A549 (cell line): ENCODE measurements around the gene CIB4. TPM values are rescaled to one million over a fixed set of nuclear protein-coding genes. Genes with fewer than 3 reads are reported as not detected.

Experiments used
- ATAC-seq, 2 experiments: fragments of 200-7000 bp in 1 of 2; fragments of >200 bp in 1 of 2; cut with Nextera tagmentation in 1 of 2; cut with Tn5 transposase in 1 of 2; 3 replicates each; pipeline versions ENCODE4 v1.8.0 to v1.9.1; 2018 to 2020; ENCODE audit warnings: mild to moderate bottlenecking in 1 of 2, moderate library complexity in 1 of 2
- CTCF ChIA-PET: fragments of 300-600 bp; sonication (Branson Sonifier 250); formaldehyde crosslinking; extraction: SDS; loops from one replicate; lab custom pipeline; 2021; ENCODE audit warnings: antibody characterized with exemption, inconsistent platforms; lab: Yijun Ruan, JAX
- POLR2A ChIA-PET: fragments of 350-600 bp; formaldehyde crosslinking; extraction: SDS; loops from one replicate; lab custom pipeline; 2021; ENCODE audit warnings: antibody characterized with exemption, inconsistent platforms; lab: Yijun Ruan, JAX
- DNase-seq, 2 experiments: peaks; one replicate each; pipeline versions ENCODE4 v3.0.0 to v3.0.0-alpha.2; 2011 to 2016; ENCODE audit warnings: low read depth in 1 of 2, low spot score in 1 of 2
- FAIRE-seq: peaks from 2 replicates; lab custom pipeline; 2011; peaks lifted over from hg19 to GRCh38; lab: Jason Lieb, UNC
- H3K27ac ChIP-seq, 2 experiments: fragments of >200 bp; sonication (Bioruptor Twin); formaldehyde crosslinking; 3 replicates each; pipeline ENCODE4 v1.5.1; 2016 to 2017
- H3K4me1 ChIP-seq: fragments of >200 bp; sonication (Bioruptor Twin); formaldehyde crosslinking; 3 replicates; pipeline ENCODE4 v1.6.1; 2016
- H3K4me2 ChIP-seq: fragments of >200 bp; sonication (Bioruptor Twin); formaldehyde crosslinking; 3 replicates; pipeline ENCODE4 v1.6.1; 2016
- H3K4me3 ChIP-seq: fragments of >200 bp; sonication (Bioruptor Twin); formaldehyde crosslinking; 3 replicates; pipeline ENCODE4 v1.5.1; 2016
- H3K9me3 ChIP-seq: fragments of >200 bp; sonication (Bioruptor Twin); formaldehyde crosslinking; 3 replicates; pipeline ENCODE4 v1.6.1; 2016
- BCL3 ChIP-seq: fragments of >200 bp; sonication (Bioruptor Twin); formaldehyde crosslinking; IDR thresholded peaks from 3 replicates; pipeline ENCODE4 v1.6.1; 2016
- E2F6 ChIP-seq: IDR thresholded peaks from 2 replicates; pipeline ENCODE4 v1.6.1; 2012; ENCODE audit warnings: low read depth, borderline replicate concordance
- ESRRA ChIP-seq: fragments of 150-350 bp; IDR thresholded peaks from 2 replicates; pipeline ENCODE4 v1.6.1; 2014; ENCODE audit warnings: mild to moderate bottlenecking, low read length, borderline replicate concordance
- FOSB ChIP-seq: fragments of 250-450 bp; sonication (Bioruptor Pico); IDR thresholded peaks from 2 replicates; pipeline ENCODE4 v1.5.0; 2020; ENCODE audit warnings: mild to moderate bottlenecking, moderate library complexity
- FOSL2 ChIP-seq, 2 experiments: fragments of 450-650 bp in 1 of 2; fragments of >200 bp in 1 of 2; sonication (Bioruptor Twin) in 1 of 2; formaldehyde crosslinking; IDR thresholded peaks; 2 replicates each; pipeline versions ENCODE4 v1.5.0 to v1.6.1; 2016 to 2020; ENCODE audit warnings: mild to moderate bottlenecking in 1 of 2, moderate library complexity in 1 of 2
- GATA3 ChIP-seq: IDR thresholded peaks from 2 replicates; pipeline ENCODE4 v1.6.1; 2012; ENCODE audit warnings: borderline replicate concordance
- JUNB ChIP-seq: fragments of >200 bp; sonication (Bioruptor Twin); formaldehyde crosslinking; IDR thresholded peaks from 2 replicates; pipeline ENCODE4 v1.6.1; 2016
- MAZ ChIP-seq: fragments of 150-350 bp; IDR thresholded peaks from 2 replicates; pipeline ENCODE4 v1.6.1; 2014; ENCODE audit warnings: antibody characterized with exemption, low read depth, low read length, borderline replicate concordance
- MYC ChIP-seq: IDR thresholded peaks from 2 replicates; pipeline ENCODE4 v1.6.1; 2012; ENCODE audit warnings: mild to moderate bottlenecking, inconsistent platforms, low read length, improper control_type of control experiment, borderline replicate concordance
- REST ChIP-seq: fragments of 200-600 bp; sonication (generic); IDR thresholded peaks from 2 replicates; pipeline ENCODE4 v1.6.1; 2016; ENCODE audit warnings: antibody characterized with exemption, mild to moderate bottlenecking, moderate library complexity
- SMC3 ChIP-seq: fragments of >200 bp; sonication (Bioruptor Twin); formaldehyde crosslinking; IDR thresholded peaks from 3 replicates; pipeline ENCODE4 v1.6.1; 2018; ENCODE audit warnings: inconsistent platforms
- ZSCAN20 ChIP-seq: fragments of 250-450 bp; sonication (Bioruptor Pico); IDR thresholded peaks from 2 replicates; pipeline ENCODE4 v1.8.0; 2022; ENCODE audit warnings: mild to moderate bottlenecking, moderate library complexity
- WGBS: methylation state at CpG from one replicate; pipeline ENCODE4 v1.1.6; 2017; ENCODE audit errors: missing lambda C conversion rate; 5-methylcytosine and 5-hydroxymethylcytosine counted together
- polyA plus RNA-seq, 4 experiments: library from polyadenylated mRNA; depleted of rRNA in 3 of 4; stranded (reverse); fragments of >200 nt; fragmentation: RNase III in 1 of 4; extraction: RNeasy Plus Mini Kit Qiagen cat#74134 plus additional on column Dnase treatment in 1 of 4; gene quantifications; 2 replicates in 3 of 4; 3 replicates in 1 of 4; pipeline ENCODE4 v1.2.3, GENCODE V29; 2011 to 2017
- TF ChIP-seq, protein P1 (sequence below): fragments of >200 bp; sonication (Bioruptor Twin); formaldehyde crosslinking; IDR thresholded peaks from 3 replicates; pipeline ENCODE4 v1.5.1; 2016
- TF ChIP-seq, protein P2 (sequence below): fragments of 250-450 bp; sonication (Bioruptor Pico); IDR thresholded peaks from 2 replicates; pipeline ENCODE4 v1.5.0; 2020; ENCODE audit warnings: low read depth, mild to moderate bottlenecking, moderate library complexity

Gene CIB4
- polyA plus RNA-seq, 2 of the 4 experiments (the other 2 are of a cell fraction), result 0.30 to 1.0 TPM

GRCh38 chr2:26649322-26649721 is 8.2 kb upstream of the CIB4 start:
- FAIRE-seq, result no peak
- H3K9me3 ChIP-seq, result no peaks in the 10 kb centered on the region
- H3K27ac ChIP-seq, result no peak overlapping the region
- no peaks in the 10 kb centered on the region for H3K4me1 ChIP-seq
- H3K4me2 ChIP-seq, result no peak overlapping the region
- TF ChIP-seq E2F6 (no peak), ESRRA (no peak), BCL3 (no peak)
- TF ChIP-seq, protein P1, sequence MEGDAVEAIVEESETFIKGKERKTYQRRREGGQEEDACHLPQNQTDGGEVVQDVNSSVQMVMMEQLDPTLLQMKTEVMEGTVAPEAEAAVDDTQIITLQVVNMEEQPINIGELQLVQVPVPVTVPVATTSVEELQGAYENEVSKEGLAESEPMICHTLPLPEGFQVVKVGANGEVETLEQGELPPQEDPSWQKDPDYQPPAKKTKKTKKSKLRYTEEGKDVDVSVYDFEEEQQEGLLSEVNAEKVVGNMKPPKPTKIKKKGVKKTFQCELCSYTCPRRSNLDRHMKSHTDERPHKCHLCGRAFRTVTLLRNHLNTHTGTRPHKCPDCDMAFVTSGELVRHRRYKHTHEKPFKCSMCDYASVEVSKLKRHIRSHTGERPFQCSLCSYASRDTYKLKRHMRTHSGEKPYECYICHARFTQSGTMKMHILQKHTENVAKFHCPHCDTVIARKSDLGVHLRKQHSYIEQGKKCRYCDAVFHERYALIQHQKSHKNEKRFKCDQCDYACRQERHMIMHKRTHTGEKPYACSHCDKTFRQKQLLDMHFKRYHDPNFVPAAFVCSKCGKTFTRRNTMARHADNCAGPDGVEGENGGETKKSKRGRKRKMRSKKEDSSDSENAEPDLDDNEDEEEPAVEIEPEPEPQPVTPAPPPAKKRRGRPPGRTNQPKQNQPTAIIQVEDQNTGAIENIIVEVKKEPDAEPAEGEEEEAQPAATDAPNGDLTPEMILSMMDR, result no peak
- CTCF ChIA-PET, result interaction anchor here (0.9 to 6.6 kb wide), 3 partner anchors 11 to 147 kb away, joined by 3 to 39 read pairs (median 4); no protein-coding TSS in a partner anchor
- 52% methylated on average over 7 of the region's 7 CpGs for WGBS
- no peak for ATAC-seq
- DNase-seq, result no peak
- POLR2A ChIA-PET, result no interaction called here
- H3K4me3 ChIP-seq, result no peak overlapping the region

- WGBS, result 40% methylated on average over 6 of the region's 6 CpGs
- ChIA-PET POLR2A (no interaction called here), CTCF (interaction anchor here (1.0 to 6.6 kb wide), 3 partner anchors 42 to 71 kb away, joined by 3 to 39 read pairs (median 4); no protein-coding TSS in a partner anchor)
- no peaks in the 10 kb centered on the region for H3K4me1 ChIP-seq
- no peak for ATAC-seq
- TF ChIP-seq FOSB (no peak), JUNB (no peak), MYC (no peak), BCL3 (no peak), FOSL2 (IDR thresholded peaks at IDR 0.05) (no peak), FOSL2 (CRISPR knock-in tag; IDR thresholded peaks at IDR 0.05) (no peak), GATA3 (no peak), SMC3 (no peak), ESRRA (no peak), REST (no peak), ZSCAN20 (CRISPR knock-in tag) (no peak), MAZ (no peak), E2F6 (no peak)
- TF ChIP-seq, protein P2, sequence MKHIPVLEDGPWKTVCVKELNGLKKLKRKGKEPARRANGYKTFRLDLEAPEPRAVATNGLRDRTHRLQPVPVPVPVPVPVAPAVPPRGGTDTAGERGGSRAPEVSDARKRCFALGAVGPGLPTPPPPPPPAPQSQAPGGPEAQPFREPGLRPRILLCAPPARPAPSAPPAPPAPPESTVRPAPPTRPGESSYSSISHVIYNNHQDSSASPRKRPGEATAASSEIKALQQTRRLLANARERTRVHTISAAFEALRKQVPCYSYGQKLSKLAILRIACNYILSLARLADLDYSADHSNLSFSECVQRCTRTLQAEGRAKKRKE, result no peak
- TF ChIP-seq, protein P1, result no peak
- H3K4me3 ChIP-seq, result no peak overlapping the region
- no peak for FAIRE-seq
- no peak for DNase-seq
- no peak overlapping the region for H3K4me2 ChIP-seq
- H3K27ac ChIP-seq, result no peak overlapping the region
- H3K9me3 ChIP-seq, result no peaks in the 10 kb centered on the region
These were observed 7.3 kb upstream of the CIB4 start for GRCh38 chr2:26648516-26648915.
